HepG2 (cell line): Measurements from ENCODE around the gene ALOX5. TPM values are rescaled to one million over a fixed set of nuclear protein-coding genes. Genes with fewer than 3 reads are reported as not detected.

Experiments
- ATF5 ChIP-seq: sonication (generic); formaldehyde crosslinking; IDR thresholded peaks from 2 replicates; pipeline ENCODE4 v1.4.0; 2020; ENCODE audit warnings: mild to moderate bottlenecking, low read depth, missing genetic modification reagents
- CCDC6 ChIP-seq: sonication (generic); formaldehyde crosslinking; IDR thresholded peaks from 2 replicates; pipeline ENCODE4 v1.8.1; 2022; ENCODE audit warnings: mild to moderate bottlenecking, missing genetic modification reagents, moderate library complexity
- CREB3 ChIP-seq: sonication (generic); formaldehyde crosslinking; IDR thresholded peaks from 2 replicates; pipeline ENCODE4 v1.5.0; 2020; ENCODE audit warnings: missing genetic modification reagents
- CSRNP1 ChIP-seq: sonication (generic); formaldehyde crosslinking; IDR thresholded peaks from 2 replicates; pipeline ENCODE4 v1.8.1; 2023; ENCODE audit warnings: mild to moderate bottlenecking, missing genetic modification reagents
- HDAC1 ChIP-seq: sonication (generic); formaldehyde crosslinking; IDR thresholded peaks from 2 replicates; pipeline ENCODE4 v1.5.1; 2020; ENCODE audit warnings: mild to moderate bottlenecking, missing genetic modification reagents
- PREB ChIP-seq: sonication (generic); formaldehyde crosslinking; IDR thresholded peaks from 2 replicates; pipeline ENCODE4 v1.4.0; 2020; ENCODE audit warnings: missing genetic modification reagents
- USF2 ChIP-seq, 2 experiments: sonication (generic) in 1 of 2; formaldehyde crosslinking in 1 of 2; IDR thresholded peaks; 2 replicates each; pipeline versions ENCODE4 v1.5.1 to v1.6.1; 2011 to 2020; ENCODE audit warnings: borderline replicate concordance in 1 of 2, low read depth in 1 of 2, low read length in 1 of 2, mild to moderate bottlenecking in 1 of 2, missing genetic modification reagents in 1 of 2, moderate library complexity in 1 of 2
- ZNF747 ChIP-seq: sonication (generic); formaldehyde crosslinking; IDR thresholded peaks from 2 replicates; pipeline ENCODE4 v1.8.1; 2023; ENCODE audit warnings: missing genetic modification reagents, mild to moderate bottlenecking, borderline replicate concordance
- polyA plus RNA-seq, 8 experiments: library from polyadenylated mRNA; depleted of rRNA in 3 of 8; stranded (reverse) in 7 of 8; unstranded in 1 of 8; fragments of >200 nt; fragmentation: Illumina TruSeq in 4 of 8; extraction: Trizol in 4 of 8; gene quantifications; 2 replicates each; pipeline versions ENCODE4 v1.2.1 to v1.2.3, GENCODE V29; 2011 to 2016; ENCODE audit warnings: low read depth in 4 of 8, missing spikeins in 1 of 8, mixed read lengths in 1 of 8; ENCODE audit not compliant: insufficient read depth in 1 of 8
- total RNA-seq, 5 experiments: library from RNA; depleted of rRNA; stranded (reverse); fragments of >200 nt; fragmentation: Illumina TruSeq; extraction: Trizol; gene quantifications; 2 replicates each; pipeline ENCODE4 v1.2.3, GENCODE V29; 2016; ENCODE audit warnings: low read depth in 1 of 5

The ALOX5 gene
- total and polyA plus RNA-seq, 2 of the 13 experiments (the other 11 are each of a cell fraction or from before 2014, with no cell fraction given), result 0.04 TPM; not detected in 1

- no peak for TF ChIP-seq CSRNP1
- no peak for TF ChIP-seq PREB (CRISPR knock-in tag)
- TF ChIP-seq ATF5, result no peak
- no peak for TF ChIP-seq CCDC6 (CRISPR knock-in tag)
- no peak for TF ChIP-seq HDAC1 (CRISPR knock-in tag)
- no peak for TF ChIP-seq ZNF747 (CRISPR knock-in tag)
- no peak for TF ChIP-seq CREB3 (CRISPR knock-in tag)
- no peak for TF ChIP-seq USF2 (IDR thresholded peaks at IDR 0.05; ENCODE audit: low read depth, low read length)
- TF ChIP-seq USF2 (CRISPR knock-in tag; IDR thresholded peaks at IDR 0.05; ENCODE audit: borderline replicate concordance), result no peak
These were observed 66.6 kb downstream of the ALOX5 start (continued) for GRCh38 chr10:45440511-45441062.
